PFSK-1 (cell line): Measurements from ENCODE around the gene CAMKMT.

Experiments
- FOXP2 ChIP-seq: optimal IDR thresholded peaks from 2 replicates; pipeline ENCODE3; 2011; ENCODE audit warnings: borderline replicate concordance, control low read depth, inconsistent platforms; ENCODE audit not compliant: insufficient read depth; ENCODE audit errors: extremely low read length, extremely low read depth
- POLR2AphosphoS5 ChIP-seq: IDR thresholded peaks from 2 replicates; pipeline ENCODE4 v1.6.1; 2012; ENCODE audit warnings: low read depth, mild to moderate bottlenecking, control low read depth, low read length, moderate library complexity
- REST ChIP-seq, 2 experiments: IDR thresholded peaks; 2 replicates each; pipeline versions ENCODE4 v1.6.1 to v1.8.0; 2011 to 2012; ENCODE audit warnings: low read depth in 2 of 2, low read length in 2 of 2, control low read depth in 1 of 2, inconsistent platforms in 1 of 2, mild to moderate bottlenecking in 1 of 2, moderate library complexity in 1 of 2; ENCODE audit not compliant: insufficient read depth in 1 of 2
- SIN3A ChIP-seq: IDR thresholded peaks from 2 replicates; pipeline ENCODE4 v1.6.1; 2012; ENCODE audit warnings: mild to moderate bottlenecking, low read length, moderate library complexity, borderline replicate concordance; ENCODE audit not compliant: insufficient read depth
- TAF1 ChIP-seq: IDR thresholded peaks from 2 replicates; pipeline ENCODE4 v1.6.1; 2012; ENCODE audit warnings: low read length, control low read depth, borderline replicate concordance; ENCODE audit not compliant: insufficient read depth

CAMKMT gene

GRCh38 chr2:44444881-44445280, 83.1 kb downstream of the CAMKMT start:
- TF ChIP-seq POLR2AphosphoS5 (no peak), TAF1 (no peak), SIN3A (no peak), REST (IDR thresholded peaks at IDR 0.05; ENCODE audit: insufficient read depth in 1 of 2, low read depth in 2 of 2, low read length in 2 of 2) (no peak), FOXP2 (no peak)

- TF ChIP-seq FOXP2 = no peak
- no peak for TF ChIP-seq SIN3A
- no peak for TF ChIP-seq POLR2AphosphoS5
- TF ChIP-seq TAF1 = no peak
- TF ChIP-seq REST (IDR thresholded peaks at IDR 0.05; ENCODE audit: insufficient read depth in 1 of 2, low read depth in 2 of 2, low read length in 2 of 2) = no peak
Observed at GRCh38 chr2:44448860-44449527, 87.2 kb downstream of the CAMKMT start.

GRCh38 chr2:44450082-44450481, 88.3 kb downstream of the CAMKMT start:
- TF ChIP-seq POLR2AphosphoS5 (no peak), TAF1 (no peak), SIN3A (no peak)

GRCh38 chr2:44450806-44451205, 89.1 kb downstream of the CAMKMT start:
- TF ChIP-seq SIN3A (no peak), POLR2AphosphoS5 (no peak), TAF1 (no peak), FOXP2 (no peak), REST (IDR thresholded peaks at IDR 0.05; ENCODE audit: insufficient read depth in 1 of 2, low read depth in 2 of 2, low read length in 2 of 2) (no peak)

- TF ChIP-seq FOXP2 (no peak), TAF1 (no peak), REST (IDR thresholded peaks at IDR 0.05; ENCODE audit: insufficient read depth in 1 of 2, low read depth in 2 of 2, low read length in 2 of 2) (no peak), SIN3A (no peak)
Observed at GRCh38 chr2:44452069-44452583, 90.4 kb downstream of the CAMKMT start.
